ENCODE data around the gene NFKBIL1. TPM values are rescaled to one million over a fixed set of nuclear protein-coding genes. Genes with fewer than 3 reads are reported as not detected.

NFKBIL1 gene
- total RNA-seq, 1 experiment from 2014 or later: 20.5 TPM

DNA sequence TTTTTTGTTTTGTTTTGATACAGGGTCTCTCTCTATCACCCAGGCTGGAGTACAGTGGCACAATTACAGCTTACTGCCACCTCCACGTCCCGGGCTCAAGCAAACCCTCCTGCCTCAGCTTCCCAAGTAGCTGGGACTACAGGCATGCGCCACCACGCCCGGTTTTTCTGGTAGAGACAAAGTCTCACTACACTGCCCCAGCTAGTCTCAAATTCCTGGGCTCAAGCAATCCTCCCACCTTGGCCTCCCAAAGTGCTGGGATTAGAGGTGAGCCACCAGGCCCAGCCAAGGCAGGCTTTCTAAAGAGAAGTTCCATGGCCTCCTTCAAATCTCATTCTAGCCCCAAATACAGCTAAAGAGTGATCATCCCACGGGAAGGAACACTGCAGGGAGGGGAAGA, 13.4 kb upstream of the NFKBIL1 start:
- no peak for DNase-seq (ENCODE audit: extremely low read depth, low read depth)

- no peak for DNase-seq (ENCODE audit: extremely low read depth, low read depth)
These were observed 12.8 kb upstream of the NFKBIL1 start for GRCh38 chr6:31534521-31535040.

- no peak for DNase-seq (ENCODE audit: extremely low read depth, low read depth)
These were observed 11.7 kb upstream of the NFKBIL1 start for GRCh38 chr6:31535538-31536324.

DNA sequence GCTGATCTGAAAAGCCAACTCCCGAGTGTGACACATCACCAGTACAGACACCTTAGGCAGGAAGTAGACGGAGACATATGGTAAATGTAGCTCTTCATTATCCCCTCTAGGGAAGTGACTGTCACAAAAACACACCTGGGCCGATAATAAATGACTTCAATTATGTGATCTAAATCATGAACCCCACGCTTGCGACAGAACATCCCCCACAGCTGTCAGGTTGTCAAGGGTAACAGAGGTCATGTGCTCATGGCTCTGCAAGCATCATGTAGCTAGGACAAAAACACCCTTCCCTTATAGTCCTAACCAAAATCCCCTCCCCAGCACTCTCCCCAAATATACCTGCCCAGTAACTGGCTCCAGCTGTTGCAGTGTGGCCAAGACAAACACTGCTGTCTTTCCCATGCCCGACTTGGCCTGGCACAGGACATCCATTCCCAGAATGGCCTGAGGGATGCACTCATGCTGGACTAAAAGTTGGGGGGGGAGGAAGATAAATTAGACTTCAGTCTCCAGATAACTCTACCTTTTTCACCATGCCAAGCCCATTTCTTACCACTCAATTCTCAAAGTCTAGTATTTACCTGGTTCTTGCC, 8.5 kb upstream of the NFKBIL1 start:
- no peak for DNase-seq (ENCODE audit: extremely low read depth, low read depth)

- no peak for DNase-seq (ENCODE audit: extremely low read depth, low read depth)
These were observed 6.8 kb upstream of the NFKBIL1 start for GRCh38 chr6:31540640-31541039.

DNA sequence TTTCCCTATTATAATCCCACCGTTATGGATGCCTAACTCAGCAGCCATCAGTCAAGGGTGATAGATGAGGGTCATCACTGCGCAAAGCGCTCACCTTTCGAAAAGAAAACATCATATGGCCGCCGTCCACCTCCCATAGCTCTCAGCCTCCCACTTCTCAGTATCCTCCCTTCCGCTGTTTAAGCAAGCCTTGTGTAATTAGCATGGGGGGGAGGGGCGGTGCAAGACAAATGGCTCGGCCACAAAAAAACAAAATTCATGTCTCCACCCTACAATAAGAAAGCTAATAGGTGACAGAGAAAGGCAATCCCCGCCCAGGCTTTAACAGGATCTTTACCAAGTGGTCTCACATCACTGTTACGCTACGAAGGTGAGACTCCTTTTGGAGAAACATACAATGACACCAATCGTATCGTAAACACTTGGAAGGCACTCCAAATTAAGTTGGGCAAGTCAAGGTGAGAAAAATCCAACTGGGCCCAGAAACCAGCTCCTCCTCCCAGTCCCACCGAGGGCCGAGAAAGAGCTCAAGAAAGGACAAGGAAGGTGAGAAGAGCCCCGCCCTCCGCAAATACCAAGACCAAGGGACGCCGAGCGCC, 6.2 kb upstream of the NFKBIL1 start:
- no peak for DNase-seq (ENCODE audit: extremely low read depth, low read depth)

GRCh38 chr6:31541658-31542521, 5.5 kb upstream of the NFKBIL1 start, which contains the start of gene DDX39B:
TSS of gene DDX39B (minus strand) at chr6:31542003. CDS start at chr6:31540532, 1,471 bp downstream.
- peak; percentile 92 for DNase-seq (ENCODE audit: extremely low read depth, low read depth)

- DNase-seq (ENCODE audit: extremely low read depth, low read depth): no peak
These were observed 3.8 kb upstream of the NFKBIL1 start for GRCh38 chr6:31543639-31544038.

- no peak for DNase-seq (ENCODE audit: extremely low read depth, low read depth)
These were observed 2.7 kb upstream of the NFKBIL1 start for GRCh38 chr6:31544676-31545075.

GRCh38 chr6:31545291-31545690, 2.1 kb upstream of the NFKBIL1 start:
- no peak for DNase-seq (ENCODE audit: extremely low read depth, low read depth)

DNA sequence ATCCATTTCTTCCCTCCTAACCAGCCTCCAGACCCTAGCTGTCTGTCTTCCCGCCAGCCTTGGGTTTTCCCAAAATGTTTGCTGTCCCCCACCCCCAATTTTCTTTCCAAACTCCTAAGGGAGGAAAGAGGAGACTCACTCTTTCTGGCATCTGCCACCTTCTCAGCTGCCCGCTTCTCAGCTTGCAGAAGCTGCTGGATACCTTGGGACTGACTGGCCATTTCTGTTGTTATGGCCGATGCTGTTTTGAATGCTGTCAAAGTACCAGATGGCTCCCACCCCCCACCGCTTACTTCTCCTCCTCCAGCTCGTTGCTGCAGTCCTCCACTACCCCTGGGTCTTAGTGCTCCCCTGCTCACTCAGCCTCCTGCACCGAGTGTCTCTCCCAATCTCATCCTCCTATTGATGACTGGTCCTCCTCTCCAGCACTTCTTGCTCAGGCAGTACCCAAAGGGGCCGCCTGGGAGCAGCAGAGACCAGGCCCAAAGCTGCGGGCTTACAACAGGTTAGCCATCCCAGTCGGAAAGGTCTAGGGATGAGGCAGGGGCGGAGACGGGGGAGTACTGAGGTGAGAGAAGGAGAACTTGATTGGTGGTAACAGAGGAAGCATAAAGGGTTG, 960 bp upstream of the NFKBIL1 start, which contains the start of gene ATP6V1G2:
Gene ATP6V1G2, minus strand, starts transcription at position 270 of the 619 bp plus-strand sequence. Its CDS starts 49 bp downstream, at position 221.
- peak; percentile 81 for DNase-seq (ENCODE audit: extremely low read depth, low read depth)

GRCh38 chr6:31547727-31548543, 527 bp downstream of the NFKBIL1 start:
- DNase-seq (ENCODE audit: extremely low read depth, low read depth): no peak

- DNase-seq (ENCODE audit: extremely low read depth, low read depth): no peak
These were observed 1.1 kb downstream of the NFKBIL1 start for GRCh38 chr6:31548544-31548873.

GRCh38 chr6:31551371-31551770, 4.0 kb downstream of the NFKBIL1 start:
- peak; percentile 36 for DNase-seq (ENCODE audit: extremely low read depth, low read depth)

GRCh38 chr6:31556307-31556706, 8.9 kb downstream of the NFKBIL1 start:
- no peak for DNase-seq (ENCODE audit: extremely low read depth, low read depth)

GRCh38 chr6:31557443-31558317, 10.3 kb downstream of the NFKBIL1 start:
- DNase-seq (ENCODE audit: extremely low read depth, low read depth): no peak

DNA sequence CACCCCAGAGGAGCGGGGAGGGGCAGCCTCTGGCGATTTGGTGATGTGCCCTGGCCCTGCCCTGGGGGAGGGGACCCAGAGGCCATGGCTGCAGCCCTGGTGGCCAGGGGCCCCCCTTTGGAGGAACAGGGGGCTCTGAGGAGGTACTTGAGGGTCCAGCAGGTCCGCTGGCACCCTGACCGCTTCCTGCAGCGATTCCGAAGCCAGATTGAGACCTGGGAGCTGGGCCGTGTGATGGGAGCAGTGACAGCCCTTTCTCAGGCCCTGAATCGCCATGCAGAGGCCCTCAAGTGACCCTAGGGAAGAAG, 10.9 kb downstream of the NFKBIL1 start:
- no peak for DNase-seq (ENCODE audit: extremely low read depth, low read depth)
